ENCODE data around the gene PHYHIPL.
"Not testable (repeated sequence)": the region's sequence is repeated elsewhere in the genome, so short reads cannot be mapped to it uniquely, and the experiment has no call there.

The PHYHIPL gene

GRCh38 chr10:59206204-59206720, 29.8 kb downstream of the PHYHIPL start:
- no peak for DNase-seq (ENCODE audit: low read depth)

GRCh38 chr10:59212301-59212798, 35.9 kb downstream of the PHYHIPL start:
- DNase-seq (ENCODE audit: low read depth), result no peak

DNA sequence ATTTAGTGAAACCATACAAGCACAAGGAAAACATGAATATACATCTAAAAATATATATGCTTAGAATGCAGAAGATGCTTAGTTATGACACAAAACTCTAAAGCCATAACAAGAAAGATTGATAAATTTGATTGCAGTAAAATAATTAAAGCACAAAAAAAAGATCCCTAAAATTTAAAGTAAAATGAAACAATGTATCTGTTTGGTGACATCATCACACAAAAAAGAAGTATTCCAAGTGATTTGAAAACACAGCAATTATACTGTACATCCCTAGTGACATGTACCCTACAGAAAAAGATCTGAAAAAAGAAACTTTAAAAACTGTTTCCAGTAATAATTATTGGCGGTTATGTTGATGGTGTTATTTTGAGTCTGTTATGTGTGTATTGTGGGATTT, 37.7 kb downstream of the PHYHIPL start:
- no peak for DNase-seq (ENCODE audit: low read depth)

DNA sequence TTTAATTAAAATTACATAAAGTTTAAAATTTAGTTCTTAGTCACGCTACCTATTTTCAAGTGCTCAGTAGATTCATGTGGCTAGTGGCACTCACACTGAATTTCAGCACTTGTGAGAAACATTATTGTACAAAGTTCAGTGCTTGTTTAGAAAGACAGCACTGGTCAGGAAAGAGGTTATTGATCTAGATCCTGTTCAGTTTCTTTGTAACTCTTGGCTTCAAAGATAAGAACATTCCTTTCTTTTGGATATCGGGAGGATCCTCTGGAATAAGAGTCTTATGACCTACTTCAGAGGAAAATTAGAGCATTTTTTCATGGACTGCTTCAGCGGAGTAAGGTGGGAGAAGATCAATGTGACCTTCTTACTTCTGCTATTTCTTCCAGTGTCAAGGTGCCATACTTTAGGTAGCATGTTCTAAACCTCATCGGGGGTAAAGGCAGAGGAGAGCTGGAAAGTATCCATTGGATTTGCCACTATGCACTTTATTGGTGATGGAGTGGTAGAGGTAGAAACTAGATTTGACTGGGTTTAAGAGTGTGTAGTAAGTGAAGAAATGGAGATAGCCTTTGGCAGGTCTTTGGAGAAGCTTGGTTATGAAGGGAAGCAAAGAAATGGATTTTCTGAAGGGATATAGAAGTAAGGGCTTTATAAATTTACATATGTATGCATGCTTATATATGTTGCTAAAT, 39.9 kb downstream of the PHYHIPL start:
- DNase-seq (ENCODE audit: low read depth), result no peak

GRCh38 chr10:59222788-59223187, 46.3 kb downstream of the PHYHIPL start:
- peak; percentile 33 for DNase-seq (ENCODE audit: low read depth)

DNA sequence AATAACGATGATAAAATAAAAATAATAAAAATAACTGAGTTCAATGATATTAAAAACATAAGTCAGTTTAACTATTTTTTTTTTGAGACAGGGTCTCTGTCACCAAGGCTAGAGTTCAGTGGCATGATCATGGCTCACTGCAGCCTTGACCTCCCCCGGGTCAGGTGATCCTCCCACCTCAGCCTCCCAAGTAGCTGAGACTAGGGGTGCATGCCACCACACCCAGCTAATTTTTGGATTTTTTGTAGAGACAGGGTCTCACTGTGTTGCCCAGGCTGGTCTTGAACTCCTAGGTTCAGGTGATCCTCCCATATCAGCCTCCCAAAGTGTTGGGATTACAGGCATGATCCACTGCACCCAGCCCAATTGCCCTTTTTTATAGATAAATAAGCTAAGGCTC, 47.2 kb downstream of the PHYHIPL start:
- DNase-seq (ENCODE audit: low read depth), result not testable (repeated sequence)

- no peak for DNase-seq (ENCODE audit: low read depth)
Observed at GRCh38 chr10:59225211-59225610, 48.8 kb downstream of the PHYHIPL start.

- DNase-seq (ENCODE audit: low read depth), result no peak
Observed at GRCh38 chr10:59227136-59227673, 50.8 kb downstream of the PHYHIPL start.

GRCh38 chr10:59229441-59229840, 53.0 kb downstream of the PHYHIPL start:
- DNase-seq (ENCODE audit: low read depth), result no peak

GRCh38 chr10:59234194-59234593, 57.8 kb downstream of the PHYHIPL start:
- no peak for DNase-seq (ENCODE audit: low read depth)

- peak; percentile 41 for DNase-seq (ENCODE audit: low read depth)
Observed at GRCh38 chr10:59234816-59235429, 58.5 kb downstream of the PHYHIPL start.

GRCh38 chr10:59236064-59236697, 59.7 kb downstream of the PHYHIPL start:
- no peak for DNase-seq (ENCODE audit: low read depth)

DNA sequence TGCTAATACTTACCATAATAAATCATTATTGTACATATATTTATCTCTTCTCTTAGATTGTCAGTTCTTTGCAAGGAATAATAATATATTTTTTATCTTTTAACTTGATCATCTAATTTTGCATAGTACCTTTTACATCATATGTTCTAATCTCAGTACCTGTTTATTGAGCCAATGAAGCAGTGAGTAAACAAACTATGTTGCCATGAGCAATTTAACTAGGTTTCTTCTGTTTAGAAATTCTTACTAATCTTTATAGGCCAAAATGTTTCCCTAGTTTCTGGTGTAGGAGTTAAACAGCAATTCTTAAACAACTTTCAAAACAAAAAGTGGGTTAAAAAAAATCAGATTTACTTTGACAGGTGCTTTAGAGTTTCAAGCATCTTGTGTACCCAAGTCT, 61.3 kb downstream of the PHYHIPL start:
- DNase-seq (ENCODE audit: low read depth), result no peak

GRCh38 chr10:59239108-59239507, 62.7 kb downstream of the PHYHIPL start:
- DNase-seq (ENCODE audit: low read depth), result not testable (repeated sequence)

GRCh38 chr10:59240582-59241183, 64.2 kb downstream of the PHYHIPL start:
- DNase-seq (ENCODE audit: low read depth), result peak; percentile 33

DNA sequence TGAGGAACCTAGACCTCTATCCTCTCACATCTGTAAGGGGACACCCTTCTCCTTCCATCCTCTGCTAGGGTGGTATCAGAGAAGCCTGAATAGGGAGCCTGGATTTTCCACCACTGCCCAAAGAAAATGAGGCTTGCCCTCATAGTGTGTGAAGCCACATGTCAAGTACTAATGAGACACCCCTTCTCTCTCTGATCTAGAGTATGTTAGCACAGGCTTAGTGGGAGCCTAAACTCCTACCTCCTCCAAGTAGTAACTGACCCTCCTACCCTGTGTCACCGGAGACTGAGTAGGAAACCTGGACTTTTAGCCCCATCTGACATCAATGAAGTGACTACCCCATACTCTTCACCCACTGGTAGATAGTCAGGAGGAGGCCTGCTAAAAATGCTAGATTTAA, 65.6 kb downstream of the PHYHIPL start:
- no peak for DNase-seq (ENCODE audit: low read depth)

GRCh38 chr10:59242991-59243390, 66.5 kb downstream of the PHYHIPL start:
- DNase-seq (ENCODE audit: low read depth), result no peak

DNA sequence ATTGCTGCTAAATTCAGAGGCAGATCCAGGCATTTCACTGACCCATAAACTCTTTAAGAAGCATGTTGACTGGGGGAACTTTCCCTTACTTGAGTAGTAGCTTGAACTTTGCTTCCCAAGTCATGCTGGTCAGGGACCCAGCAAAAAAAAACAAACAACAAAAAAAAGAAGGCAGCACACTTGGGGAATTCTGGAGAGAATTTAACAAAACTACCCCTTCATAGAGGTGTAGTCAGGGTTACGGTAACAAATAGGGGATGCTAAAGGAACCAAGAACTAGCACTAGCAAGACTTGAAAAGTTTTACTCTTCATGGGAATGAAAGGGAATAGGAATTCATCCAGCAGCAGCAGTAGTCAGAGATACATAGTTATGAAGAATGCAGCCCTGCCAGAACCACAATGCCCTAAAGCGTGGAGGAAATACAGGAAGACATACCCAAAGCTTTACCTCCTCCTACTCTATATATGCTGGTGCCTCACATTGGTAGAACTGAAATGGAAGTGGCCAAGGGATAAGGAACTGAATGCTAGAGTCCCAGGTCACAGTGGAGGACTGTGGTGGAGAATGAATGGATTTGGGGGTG, 67.3 kb downstream of the PHYHIPL start:
- no peak for DNase-seq (ENCODE audit: low read depth)

- no peak for DNase-seq (ENCODE audit: low read depth)
Observed at GRCh38 chr10:59244871-59245270, 68.4 kb downstream of the PHYHIPL start.

- no peak for DNase-seq (ENCODE audit: low read depth)
Observed at GRCh38 chr10:59245686-59246085, 69.2 kb downstream of the PHYHIPL start.

DNA sequence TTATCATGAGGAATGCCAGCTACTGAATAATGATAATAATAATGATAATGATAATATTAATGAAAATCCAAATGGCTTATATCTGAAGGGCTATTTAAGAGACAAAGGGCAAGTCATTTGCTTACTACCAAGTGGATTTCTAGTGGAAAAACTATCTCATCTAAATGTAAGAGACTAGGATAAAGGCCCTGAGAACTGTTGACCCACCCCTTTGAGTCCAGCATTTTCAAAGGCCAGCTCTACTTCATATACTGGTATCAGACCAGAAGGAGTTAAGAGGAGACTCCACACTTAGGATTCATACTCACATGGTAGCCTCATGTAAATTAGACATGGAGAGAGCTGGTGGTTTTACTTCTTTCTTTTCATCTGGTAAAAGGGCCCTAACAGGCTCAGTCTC, 76.0 kb downstream of the PHYHIPL start:
- no peak for DNase-seq (ENCODE audit: low read depth)

GRCh38 chr10:59255463-59255862, 79.0 kb downstream of the PHYHIPL start:
- no peak for DNase-seq (ENCODE audit: low read depth)
